Transverse colon (tissue), 3 donors: ENCODE data around the gene LOC128125822.

ENCODE experiments used
- CTCF ChIP-seq, 5 experiments: fragments of 200-600 bp in 3 of 5; fragments of 450-650 bp in 2 of 5; sonication (generic) in 3 of 5; IDR thresholded peaks; 1 replicate in 2 of 5; 2 replicates in 3 of 5; pipeline ENCODE4 v1.5.1; 2016 to 2017; ENCODE audit warnings: antibody characterized with exemption in 5 of 5, inconsistent platforms in 3 of 5, mild to moderate bottlenecking in 2 of 5, moderate library complexity in 1 of 5
- EP300 ChIP-seq: sonication (generic); formaldehyde crosslinking; IDR thresholded peaks from one replicate; pipeline ENCODE4 v1.6.1; 2017; ENCODE audit warnings: antibody characterized with exemption, low read depth

- TF ChIP-seq EP300 (no peak), CTCF (IDR thresholded peaks at IDR 0.05) (no peak)
These were observed 7.8 kb downstream of the LOC128125822 start for GRCh38 chr6:63579937-63580703.
